Loucy (cell line): Measurements from ENCODE around the gene TSHZ2.
"Not testable (repeated sequence)": the region's sequence is repeated elsewhere in the genome, so short reads cannot be mapped to it uniquely, and the experiment has no call there.

ENCODE experiments used
- EZH2phosphoT487 ChIP-seq: fragments of 200-600 bp; IDR thresholded peaks from 2 replicates; pipeline ENCODE4 v1.6.1; 2018; ENCODE audit warnings: antibody characterized with exemption, mild to moderate bottlenecking, moderate library complexity, borderline replicate concordance
- TF ChIP-seq, protein P1 (sequence below): fragments of 200-600 bp; sonication (generic); conservative IDR thresholded peaks from 2 replicates; pipeline ENCODE4 v1.5.1; 2014; ENCODE audit warnings: mild to moderate bottlenecking, antibody characterized with exemption, low read length

GRCh38 chr20:53089851-53090250, 117.7 kb downstream of the TSHZ2 start:
- TF ChIP-seq, protein P1, sequence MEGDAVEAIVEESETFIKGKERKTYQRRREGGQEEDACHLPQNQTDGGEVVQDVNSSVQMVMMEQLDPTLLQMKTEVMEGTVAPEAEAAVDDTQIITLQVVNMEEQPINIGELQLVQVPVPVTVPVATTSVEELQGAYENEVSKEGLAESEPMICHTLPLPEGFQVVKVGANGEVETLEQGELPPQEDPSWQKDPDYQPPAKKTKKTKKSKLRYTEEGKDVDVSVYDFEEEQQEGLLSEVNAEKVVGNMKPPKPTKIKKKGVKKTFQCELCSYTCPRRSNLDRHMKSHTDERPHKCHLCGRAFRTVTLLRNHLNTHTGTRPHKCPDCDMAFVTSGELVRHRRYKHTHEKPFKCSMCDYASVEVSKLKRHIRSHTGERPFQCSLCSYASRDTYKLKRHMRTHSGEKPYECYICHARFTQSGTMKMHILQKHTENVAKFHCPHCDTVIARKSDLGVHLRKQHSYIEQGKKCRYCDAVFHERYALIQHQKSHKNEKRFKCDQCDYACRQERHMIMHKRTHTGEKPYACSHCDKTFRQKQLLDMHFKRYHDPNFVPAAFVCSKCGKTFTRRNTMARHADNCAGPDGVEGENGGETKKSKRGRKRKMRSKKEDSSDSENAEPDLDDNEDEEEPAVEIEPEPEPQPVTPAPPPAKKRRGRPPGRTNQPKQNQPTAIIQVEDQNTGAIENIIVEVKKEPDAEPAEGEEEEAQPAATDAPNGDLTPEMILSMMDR, result not testable (repeated sequence)
- TF ChIP-seq EZH2phosphoT487, result not testable (repeated sequence)
